ENCODE results near the gene BCL11A.
"Not testable (repeated sequence)": the region's sequence is repeated elsewhere in the genome, so short reads cannot be mapped to it uniquely, and the experiment has no call there.

Gene BCL11A

GRCh38 chr2:60422826-60423483 lies 130.5 kb downstream of the BCL11A start:
- DNase-seq = no peak

GRCh38 chr2:60417210-60417609 lies 136.2 kb downstream of the BCL11A start:
- DNase-seq = not testable (repeated sequence)

- DNase-seq = no peak
Measured at GRCh38 chr2:60416221-60417008, 137.0 kb downstream of the BCL11A start.

- no peak for DNase-seq
Measured at GRCh38 chr2:60415814-60416213, 137.6 kb downstream of the BCL11A start.

GRCh38 chr2:60414495-60415138 lies 138.8 kb downstream of the BCL11A start:
- no peak for DNase-seq

GRCh38 chr2:60413814-60414168 lies 139.7 kb downstream of the BCL11A start:
- no peak for DNase-seq

- DNase-seq = no peak
Measured at GRCh38 chr2:60413069-60413813, 140.2 kb downstream of the BCL11A start.

GRCh38 chr2:60412620-60413019 lies 140.8 kb downstream of the BCL11A start:
- no peak for DNase-seq

- DNase-seq = no peak
Measured at GRCh38 chr2:60412027-60412426, 141.4 kb downstream of the BCL11A start.

- no peak for DNase-seq
Measured at GRCh38 chr2:60411295-60411694, 142.2 kb downstream of the BCL11A start.

GRCh38 chr2:60410456-60411146 lies 142.9 kb downstream of the BCL11A start:
- DNase-seq = no peak

- DNase-seq = no peak
Measured at GRCh38 chr2:60409531-60409871, 144.0 kb downstream of the BCL11A start.

- DNase-seq = no peak
Measured at GRCh38 chr2:60408811-60409530, 144.5 kb downstream of the BCL11A start.

- DNase-seq = no peak
Measured at GRCh38 chr2:60408207-60408606, 145.2 kb downstream of the BCL11A start.

- no peak for DNase-seq
Measured at GRCh38 chr2:60407398-60407797, 146.1 kb downstream of the BCL11A start.

GRCh38 chr2:60406192-60406591 lies 147.3 kb downstream of the BCL11A start:
- no peak for DNase-seq

GRCh38 chr2:60405271-60405919 lies 148.1 kb downstream of the BCL11A start:
- no peak for DNase-seq
